T-helper 17 cell (primary cell): ENCODE measurements around the gene AP4M1. TPM values are rescaled to one million over a fixed set of nuclear protein-coding genes. Genes with fewer than 3 reads are reported as not detected.

Source experiments
- ATAC-seq: fragments of 150-1000 bp; cut with Tn5 transposase; 2 replicates; pipeline ENCODE4 v1.10.0; 2021; ENCODE audit warnings: mild to moderate bottlenecking, moderate library complexity
- DNase-seq, 3 donors: peaks; one replicate each; pipeline versions ENCODE4 v3.0.0 to v3.0.0-alpha.2; 2020 to 2021
- H3K9me3 ChIP-seq: one replicate; pipeline ENCODE4 v1.7.0; 2013; ENCODE audit warnings: low read length, mild to moderate bottlenecking; ENCODE audit not compliant: control insufficient read depth, poor library complexity, severe bottlenecking
- H3K27ac Mint-ChIP-seq: one replicate; pipeline ENCODE4 v1.8.0; 2022; ENCODE audit warnings: mild to moderate bottlenecking, moderate library complexity, mixed read lengths
- H3K27me3 Mint-ChIP-seq: one replicate; pipeline ENCODE4 v1.8.0; 2022; ENCODE audit warnings: mixed read lengths
- H3K36me3 Mint-ChIP-seq: one replicate; pipeline ENCODE4 v1.8.0; 2022; ENCODE audit warnings: low read depth, mixed read lengths
- H3K4me1 Mint-ChIP-seq: one replicate; pipeline ENCODE4 v1.8.0; 2022; ENCODE audit warnings: mild to moderate bottlenecking, mixed read lengths
- H3K4me3 Mint-ChIP-seq: one replicate; pipeline ENCODE4 v1.8.0; 2022; ENCODE audit warnings: mild to moderate bottlenecking, moderate library complexity, mixed read lengths
- total RNA-seq, 4 donors: library from RNA in 2 of 4; stranded (reverse) in 2 of 4; gene quantifications; one replicate each; pipeline ENCODE4 v1.2.3 and lab custom pipeline; 2022 to 2026

AP4M1 gene
- total RNA-seq, 2 donors from 2014 or later = 8.6 to 9.3 TPM

DNA sequence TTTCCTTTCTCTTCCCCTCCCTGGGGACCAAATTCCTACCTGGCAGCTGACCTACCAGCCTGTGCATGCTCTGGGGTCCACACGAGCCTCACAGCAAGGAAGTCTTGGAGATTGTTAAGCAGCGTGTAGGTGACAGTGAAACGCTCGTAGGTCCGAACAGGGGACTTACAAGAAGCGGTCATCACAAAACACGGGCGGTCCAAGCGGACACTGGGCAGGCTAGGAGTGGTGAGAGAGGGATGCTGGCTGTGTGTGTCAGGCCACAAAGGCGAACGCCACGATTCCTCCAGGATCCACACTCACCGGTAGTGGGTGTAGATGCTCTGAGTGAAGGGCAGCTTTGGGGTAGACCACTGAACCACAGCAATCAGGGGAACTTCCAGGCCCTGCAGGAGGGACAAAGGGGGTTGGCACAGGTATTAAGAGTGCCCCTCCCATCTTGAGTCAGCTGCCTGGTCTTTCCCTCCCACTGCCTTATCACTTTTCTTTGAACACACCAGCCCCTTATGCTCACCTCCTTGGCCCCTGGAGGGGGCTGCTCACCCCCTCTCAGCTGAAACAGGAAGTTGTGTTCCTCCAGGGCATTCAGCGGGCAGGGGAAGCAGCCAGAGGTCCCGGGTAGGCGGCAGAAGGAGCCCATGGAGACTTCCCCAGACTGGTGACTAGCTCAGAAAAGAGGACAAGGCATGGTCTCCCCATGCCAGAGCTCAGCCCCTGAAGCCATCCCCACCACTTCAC, 55.1 kb downstream of the AP4M1 start:
- peak; percentile 63 for ATAC-seq
- peaks cover 3% of the 10 kb centered on the region for H3K36me3 Mint-ChIP-seq
- H3K4me1 Mint-ChIP-seq = peaks cover 24% of the 10 kb centered on the region
- no peaks in the 10 kb centered on the region for H3K9me3 ChIP-seq
- H3K4me3 Mint-ChIP-seq = peak overlapping the region; percentile 90
- peak in 1 of 3 donors; percentile 17 for DNase-seq
- H3K27ac Mint-ChIP-seq = peak overlapping the region; percentile 83
- no peaks in the 10 kb centered on the region for H3K27me3 Mint-ChIP-seq

DNA sequence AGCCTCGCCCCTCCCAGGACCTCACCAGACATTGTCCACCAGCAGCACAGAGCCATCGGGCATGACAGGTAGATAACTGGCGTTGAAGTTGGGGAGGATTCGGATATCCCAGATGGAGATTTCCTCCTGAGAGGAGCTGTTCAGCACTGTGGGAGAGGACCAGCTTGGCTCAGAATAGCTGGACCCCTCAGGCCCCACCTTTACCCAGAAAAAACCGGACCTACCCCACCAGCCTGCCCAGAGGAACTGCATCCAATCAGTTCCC, 55.6 kb downstream of the AP4M1 start:
- no peaks in the 10 kb centered on the region for H3K9me3 ChIP-seq
- DNase-seq (no peak), ATAC-seq (no peak)
- peaks cover 3% of the 10 kb centered on the region for H3K36me3 Mint-ChIP-seq
- no peaks in the 10 kb centered on the region for H3K27me3 Mint-ChIP-seq
- peak overlapping the region; percentile 90 for H3K4me3 Mint-ChIP-seq
- peaks cover 26% of the 10 kb centered on the region for H3K4me1 Mint-ChIP-seq
- peak overlapping the region; percentile 83 for H3K27ac Mint-ChIP-seq

DNA sequence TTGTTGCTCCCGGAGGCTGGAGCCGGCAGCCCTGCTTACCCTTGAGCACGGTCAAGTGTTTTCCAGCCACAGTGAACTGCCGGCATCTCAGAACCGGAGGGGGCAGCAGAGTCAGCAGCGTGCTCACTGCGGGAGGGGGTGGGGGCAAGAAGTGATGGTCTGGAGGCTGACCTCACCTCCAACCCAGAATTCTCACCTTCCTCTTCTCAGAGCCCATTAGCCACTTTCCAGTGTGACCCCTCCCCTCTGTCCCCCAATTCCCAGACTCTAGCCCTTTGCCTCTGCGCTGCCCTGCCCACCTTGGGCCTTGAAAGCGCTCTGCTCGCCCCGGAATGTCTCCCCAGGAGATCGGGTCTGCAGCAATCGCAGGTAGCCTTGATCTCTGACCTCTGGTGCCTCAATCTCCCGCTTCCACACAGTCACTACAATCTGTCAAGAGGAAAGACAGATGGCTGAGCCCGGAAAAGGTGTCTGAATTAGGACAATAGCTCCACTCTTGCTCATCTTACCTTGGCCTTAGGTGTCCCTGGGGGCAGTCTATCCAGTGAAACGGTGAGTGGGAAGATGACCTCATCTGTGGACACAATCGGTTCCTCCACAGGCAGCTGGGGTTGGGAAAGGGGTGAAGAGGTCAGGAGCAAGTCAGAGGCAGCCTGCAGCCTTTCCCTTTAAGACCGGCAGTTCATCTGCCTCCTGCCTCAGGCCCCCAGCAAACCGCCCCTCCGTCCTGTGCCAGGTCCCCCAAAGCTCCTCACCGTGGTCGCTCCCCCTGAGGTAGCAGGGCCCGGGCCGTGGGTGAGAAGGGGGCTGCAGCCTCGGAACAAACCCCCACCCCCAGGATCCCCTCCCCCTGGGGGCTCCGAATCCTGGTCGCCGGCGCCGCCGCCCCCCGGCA, 56.1 kb downstream of the AP4M1 start:
- peaks cover 22% of the 10 kb centered on the region for H3K4me1 Mint-ChIP-seq
- no peaks in the 10 kb centered on the region for H3K9me3 ChIP-seq
- H3K4me3 Mint-ChIP-seq = peak overlapping the region; percentile 90
- H3K36me3 Mint-ChIP-seq = peaks cover under 1% of the 10 kb centered on the region
- no peaks in the 10 kb centered on the region for H3K27me3 Mint-ChIP-seq
- peak overlapping the region; percentile 83 for H3K27ac Mint-ChIP-seq
- ATAC-seq = no peak
- DNase-seq = no peak

Other genes starting within 250 kb of the AP4M1 start
- not detected for gene OR2AE1, start 224.6 kb upstream of the AP4M1 start, total RNA-seq
- gene TRIM4, start 182.1 kb upstream of the AP4M1 start, total RNA-seq = 10 to 100 TPM; 25.3 to 27.2 TPM
- under 1 TPM in 1 of 2 donors, not detected in 1; 0.25 TPM for gene GJC3, start 172.0 kb upstream of the AP4M1 start, total RNA-seq
- not detected for gene AZGP1, start 125.6 kb upstream of the AP4M1 start, total RNA-seq
- gene ZKSCAN1, start 86.0 kb upstream of the AP4M1 start, total RNA-seq = 10 to 100 TPM; 51.1 to 58.6 TPM
- gene ZSCAN21, start 51.9 kb upstream of the AP4M1 start, total RNA-seq = 1 to 10 TPM; 4.2 to 5.2 TPM
- gene ZNF3, start 19.9 kb upstream of the AP4M1 start, total RNA-seq = 10 to 100 TPM; 42.3 to 45.2 TPM
- 10 to 100 TPM; 62.5 to 64.7 TPM for gene COPS6, start 12.7 kb upstream of the AP4M1 start, total RNA-seq
- gene MCM7, start 246 bp upstream of the AP4M1 start, total RNA-seq = 100 to 1,000 TPM; 111 to 119 TPM
- gene TAF6, start 17.7 kb downstream of the AP4M1 start, total RNA-seq = 10 to 100 TPM; 40.7 to 45.3 TPM
- 10 to 100 TPM; 22.5 to 22.6 TPM for gene CNPY4, start 18.0 kb downstream of the AP4M1 start, total RNA-seq
- gene MBLAC1, start 25.3 kb downstream of the AP4M1 start, total RNA-seq = 1 to 10 TPM; 4.0 to 4.2 TPM
- 100 to 1,000 TPM; 124 to 135 TPM for gene LAMTOR4, start 47.3 kb downstream of the AP4M1 start, total RNA-seq
- 10 to 100 TPM; 45.8 to 46.9 TPM for gene TRAPPC14, start 57.1 kb downstream of the AP4M1 start, total RNA-seq
- 1 to 10 TPM; 5.0 to 6.5 TPM for gene GAL3ST4, start 67.0 kb downstream of the AP4M1 start, total RNA-seq
- gene GPC2, start 75.7 kb downstream of the AP4M1 start, total RNA-seq = 1 to 10 TPM; 5.0 to 8.5 TPM
- 1 to 10 TPM; 4.0 to 4.8 TPM for gene STAG3, start 76.3 kb downstream of the AP4M1 start, total RNA-seq
- 10 to 100 TPM; 30.1 to 30.5 TPM for gene PVRIG, start 118.3 kb downstream of the AP4M1 start, total RNA-seq
- not detected for gene SPDYE3, start 206.1 kb downstream of the AP4M1 start, total RNA-seq